Smooth muscle cell (in vitro differentiated cells): ENCODE measurements around the gene WDR18. TPM values are rescaled to one million over a fixed set of nuclear protein-coding genes. Genes with fewer than 3 reads are reported as not detected.

ENCODE experiments used
- DNase-seq: peaks from one replicate; lab custom pipeline; 2025; ENCODE audit not compliant: unreplicated experiment; lab: John Stamatoyannopoulos, UW
- H2AFZ ChIP-seq: fragments of 200-600 bp; sonication (generic); 2 replicates; pipeline ENCODE4 v1.6.0; 2016; ENCODE audit warnings: antibody characterized with exemption, low read depth, mild to moderate bottlenecking
- H3F3A ChIP-seq: fragments of 200-600 bp; sonication (generic); 2 replicates; pipeline ENCODE4 v1.6.0; 2017; ENCODE audit warnings: antibody characterized with exemption, low read depth
- H3K27ac ChIP-seq: fragments of 200-600 bp; sonication (generic); 2 replicates; pipeline ENCODE4 v1.5.1; 2016; ENCODE audit warnings: low read depth, mild to moderate bottlenecking
- H3K27me3 ChIP-seq: fragments of 200-600 bp; sonication (generic); 2 replicates; pipeline ENCODE4 v1.6.1; 2016; ENCODE audit warnings: low read depth, mild to moderate bottlenecking
- H3K36me3 ChIP-seq: fragments of 200-600 bp; sonication (generic); 2 replicates; pipeline ENCODE4 v1.5.1; 2016; ENCODE audit warnings: low read depth
- H3K4me1 ChIP-seq: fragments of 200-600 bp; sonication (generic); 2 replicates; pipeline ENCODE4 v1.5.1; 2016; ENCODE audit warnings: low read depth
- H3K4me2 ChIP-seq: fragments of 200-600 bp; sonication (generic); 2 replicates; pipeline ENCODE4 v1.6.0; 2016; ENCODE audit warnings: mild to moderate bottlenecking
- H3K4me3 ChIP-seq: fragments of 200-600 bp; sonication (generic); 2 replicates; pipeline ENCODE4 v1.5.1; 2016; ENCODE audit warnings: mild to moderate bottlenecking
- H3K79me2 ChIP-seq: fragments of 200-600 bp; sonication (generic); 2 replicates; pipeline ENCODE4 v1.6.0; 2016; ENCODE audit warnings: low read depth, mild to moderate bottlenecking
- H3K9ac ChIP-seq: fragments of 200-600 bp; sonication (generic); 2 replicates; pipeline ENCODE4 v1.6.0; 2016; ENCODE audit warnings: low read depth
- H3K9me3 ChIP-seq: fragments of 200-600 bp; sonication (generic); replicated peaks from 2 replicates; pipeline ENCODE4 v1.5.1; 2016; ENCODE audit warnings: low read depth
- H4K20me1 ChIP-seq: fragments of 200-600 bp; sonication (generic); 2 replicates; pipeline ENCODE4 v1.6.0; 2016; ENCODE audit warnings: low read depth
- CTCF ChIP-seq: fragments of 200-600 bp; sonication (generic); IDR thresholded peaks from 2 replicates; pipeline ENCODE4 v1.5.1; 2017; ENCODE audit warnings: borderline replicate concordance, mild to moderate bottlenecking, antibody characterized with exemption; ENCODE audit not compliant: insufficient read depth, poor library complexity, severe bottlenecking
- WGBS: methylation state at CpG from one replicate; pipeline ENCODE4 v1.1.7; 2016; ENCODE audit warnings: low lambda C conversion rate; 5-methylcytosine and 5-hydroxymethylcytosine counted together
- polyA plus RNA-seq: library from polyadenylated mRNA; unstranded; fragments of >200 nt; fragmentation: Nextera tagmentation; extraction: Ambion mirVana; gene quantifications from 2 replicates; pipeline ENCODE4 v1.2.1, GENCODE V29; 2016
- total RNA-seq: library from RNA; depleted of rRNA; stranded (reverse); fragments of >200 nt; gene quantifications from 2 replicates; pipeline ENCODE4 v1.2.3, GENCODE V29; 2014

Gene WDR18
- total and polyA plus RNA-seq, 2 experiments from 2014 or later: 69.4 to 160 TPM

- peaks cover under 1% of the 10 kb centered on the region for H3K27me3 ChIP-seq
- H3F3A ChIP-seq: no peaks in the 10 kb centered on the region
- no peak overlapping the region for H3K9ac ChIP-seq
- no peak overlapping the region for H3K27ac ChIP-seq
- H3K4me1 ChIP-seq: no peaks in the 10 kb centered on the region
- no peaks in the 10 kb centered on the region for H3K9me3 ChIP-seq
- DNase-seq: no peak
- H3K36me3 ChIP-seq: no peaks in the 10 kb centered on the region
- WGBS: 92% methylated on average over 26 of the region's 27 CpGs
- no peak for TF ChIP-seq CTCF
- H3K4me3 ChIP-seq: no peak overlapping the region
- H3K79me2 ChIP-seq: no peaks in the 10 kb centered on the region
- H4K20me1 ChIP-seq: peaks cover under 1% of the 10 kb centered on the region
- no peak overlapping the region for H2AFZ ChIP-seq
- no peak overlapping the region for H3K4me2 ChIP-seq
Observed at GRCh38 chr19:1006711-1007398, 22.7 kb downstream of the WDR18 start.

- H3K4me2 ChIP-seq: no peak overlapping the region
- H3K36me3 ChIP-seq: no peaks in the 10 kb centered on the region
- no peak for DNase-seq
- H3K4me3 ChIP-seq: no peak overlapping the region
- no peak for TF ChIP-seq CTCF
- no peak overlapping the region for H2AFZ ChIP-seq
- 98% methylated on average over 9 of the region's 73 CpGs for WGBS
- peaks cover 5% of the 10 kb centered on the region for H4K20me1 ChIP-seq
- H3K4me1 ChIP-seq: no peaks in the 10 kb centered on the region
- H3K79me2 ChIP-seq: no peaks in the 10 kb centered on the region
- H3K9ac ChIP-seq: no peak overlapping the region
- H3K27ac ChIP-seq: no peak overlapping the region
- H3F3A ChIP-seq: no peaks in the 10 kb centered on the region
- H3K9me3 ChIP-seq: no peaks in the 10 kb centered on the region
- no peaks in the 10 kb centered on the region for H3K27me3 ChIP-seq
Observed at GRCh38 chr19:1007399-1008251, 23.5 kb downstream of the WDR18 start.

- Histone ChIP-seq H4K20me1 (peaks cover 11% of the 10 kb centered on the region), H3K27me3 (no peaks in the 10 kb centered on the region), H3K9me3 (no peaks in the 10 kb centered on the region), H3K4me2 (no peak overlapping the region), H3K79me2 (peaks cover 6% of the 10 kb centered on the region), H2AFZ (no peak overlapping the region), H3K4me3 (no peak overlapping the region), H3F3A (no peaks in the 10 kb centered on the region), H3K36me3 (no peaks in the 10 kb centered on the region), H3K27ac (no peak overlapping the region), H3K4me1 (no peaks in the 10 kb centered on the region), H3K9ac (no peak overlapping the region)
- TF ChIP-seq CTCF: no peak
- DNase-seq: no peak
- 94% methylated on average over 40 of the region's 45 CpGs for WGBS
Observed at GRCh38 chr19:1008268-1009040, 24.3 kb downstream of the WDR18 start.
